ENCODE measurements around the gene EXOC3L1.

The EXOC3L1 gene

DNA sequence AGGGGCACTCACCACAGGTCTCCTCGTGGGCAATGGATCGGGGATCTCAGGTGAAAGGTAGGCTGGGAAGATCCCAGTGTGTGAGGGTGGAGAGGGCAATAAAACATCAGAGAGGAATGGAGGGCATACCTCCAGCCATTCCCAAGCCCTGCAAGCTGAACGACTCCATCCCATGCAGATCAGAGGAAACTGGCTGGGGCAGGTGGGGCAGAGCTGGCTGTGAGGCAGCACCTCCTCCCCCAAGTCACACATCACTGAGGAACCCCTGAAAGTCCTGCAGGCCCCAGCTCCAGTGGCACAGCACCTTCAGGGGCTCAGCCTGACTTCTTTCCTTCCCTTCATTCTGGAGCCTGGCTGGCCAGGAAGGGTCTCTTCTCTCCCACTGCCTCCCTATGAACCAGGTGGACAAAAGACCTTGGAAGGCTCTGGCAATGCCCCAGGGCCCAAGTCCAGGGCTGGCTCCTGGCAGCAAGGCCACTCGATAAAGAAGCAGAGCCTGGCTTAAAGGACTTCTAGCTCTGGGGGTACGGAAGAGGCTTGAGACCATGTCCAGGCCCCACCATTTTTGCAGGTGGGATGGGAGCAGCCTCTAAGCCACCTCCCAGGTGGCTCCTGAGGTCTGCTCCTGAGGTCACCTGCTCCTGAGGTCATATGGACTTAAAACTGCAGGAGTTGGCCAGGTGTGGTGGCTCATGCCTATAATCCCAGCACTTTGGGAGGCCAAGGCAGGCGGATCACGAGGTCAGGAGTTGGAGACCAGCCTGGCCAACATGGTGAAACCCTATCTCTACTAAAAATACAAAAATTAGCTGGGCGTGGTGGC, 23.5 kb upstream of the EXOC3L1 start:
- Histone ChIP-seq H3K27me3 (ENCODE audit: control insufficient read depth, insufficient read depth, low read length) (peaks cover 17% of the 10 kb centered on the region; the same call in 1 of the 2 replicates), H3K36me3 (ENCODE audit: control insufficient read depth, insufficient read depth, low read length) (no peaks in the 10 kb centered on the region), H3K4me1 (ENCODE audit: control insufficient read depth, insufficient read depth, low read length) (no peaks in the 10 kb centered on the region; the same call in 1 of the 2 replicates), H3K4me3 (ENCODE audit: low read depth, low read length) (no peak overlapping the region), H3K9me3 (ENCODE audit: control insufficient read depth, insufficient read depth, low read depth, low read length) (no peaks in the 10 kb centered on the region), H3K27ac (ENCODE audit: low read depth, low read length) (no peak overlapping the region), H3K9ac (ENCODE audit: low read length) (no peak overlapping the region)

DNA sequence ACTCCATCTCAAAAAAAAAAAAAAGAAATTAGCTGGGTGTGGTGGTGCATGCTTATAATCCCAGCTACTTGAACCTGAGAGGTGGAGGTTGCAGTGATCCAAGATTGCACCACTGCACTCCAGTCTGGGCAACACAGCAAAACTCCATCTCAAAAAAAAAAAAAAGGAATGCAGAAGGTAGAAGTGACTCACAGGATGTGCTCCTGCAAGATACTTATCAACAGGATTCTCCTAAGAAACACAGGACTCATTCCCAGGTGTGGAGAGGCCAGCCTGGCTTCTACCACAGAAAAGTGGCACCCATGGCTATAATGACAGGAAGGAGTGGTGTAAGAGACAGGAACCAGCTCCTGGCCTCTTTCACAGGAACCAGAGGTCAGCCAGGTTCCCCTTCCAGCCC, 22.8 kb upstream of the EXOC3L1 start:
- H3K4me1 ChIP-seq (ENCODE audit: control insufficient read depth, insufficient read depth, low read length): no peaks in the 10 kb centered on the region; the same call in 1 of the 2 replicates
- H3K27ac ChIP-seq (ENCODE audit: low read depth, low read length): no peak overlapping the region
- no peak overlapping the region for H3K9ac ChIP-seq (ENCODE audit: low read length)
- no peak overlapping the region for H3K4me3 ChIP-seq (ENCODE audit: low read depth, low read length)
- no peaks in the 10 kb centered on the region for H3K36me3 ChIP-seq (ENCODE audit: control insufficient read depth, insufficient read depth, low read length)
- H3K27me3 ChIP-seq (ENCODE audit: control insufficient read depth, insufficient read depth, low read length): peaks cover 17% of the 10 kb centered on the region; the same call in 1 of the 2 replicates
- H3K9me3 ChIP-seq (ENCODE audit: control insufficient read depth, insufficient read depth, low read depth, low read length): no peaks in the 10 kb centered on the region

DNA sequence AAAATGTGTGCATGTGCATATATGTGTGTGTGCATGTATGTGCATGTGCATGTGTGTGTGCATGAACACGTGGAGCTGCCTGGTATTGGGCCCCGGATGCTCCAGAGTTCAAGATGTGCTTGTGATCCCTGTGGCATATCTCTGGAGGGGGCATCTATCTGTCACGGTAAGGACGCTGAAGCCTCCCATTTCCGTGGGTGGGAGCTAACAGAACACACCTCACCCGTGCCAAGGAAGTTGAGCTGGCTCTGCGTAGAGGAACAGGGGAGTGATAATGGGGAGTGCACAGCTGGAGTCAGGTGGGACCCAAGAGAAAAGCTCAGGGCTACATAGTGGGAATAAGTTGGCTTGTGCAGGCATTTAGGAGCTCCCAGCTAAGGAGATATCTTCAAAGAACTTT, 21.7 kb upstream of the EXOC3L1 start:
- Histone ChIP-seq H3K27me3 (ENCODE audit: control insufficient read depth, insufficient read depth, low read length) (peaks cover 14% of the 10 kb centered on the region; the same call in 1 of the 2 replicates), H3K27ac (ENCODE audit: low read depth, low read length) (no peak overlapping the region), H3K4me1 (ENCODE audit: control insufficient read depth, insufficient read depth, low read length) (peaks cover 10% of the 10 kb centered on the region), H3K4me3 (ENCODE audit: low read depth, low read length) (no peak overlapping the region), H3K9ac (ENCODE audit: low read length) (no peak overlapping the region), H3K9me3 (ENCODE audit: control insufficient read depth, insufficient read depth, low read depth, low read length) (no peaks in the 10 kb centered on the region), H3K36me3 (ENCODE audit: control insufficient read depth, insufficient read depth, low read length) (no peaks in the 10 kb centered on the region)

DNA sequence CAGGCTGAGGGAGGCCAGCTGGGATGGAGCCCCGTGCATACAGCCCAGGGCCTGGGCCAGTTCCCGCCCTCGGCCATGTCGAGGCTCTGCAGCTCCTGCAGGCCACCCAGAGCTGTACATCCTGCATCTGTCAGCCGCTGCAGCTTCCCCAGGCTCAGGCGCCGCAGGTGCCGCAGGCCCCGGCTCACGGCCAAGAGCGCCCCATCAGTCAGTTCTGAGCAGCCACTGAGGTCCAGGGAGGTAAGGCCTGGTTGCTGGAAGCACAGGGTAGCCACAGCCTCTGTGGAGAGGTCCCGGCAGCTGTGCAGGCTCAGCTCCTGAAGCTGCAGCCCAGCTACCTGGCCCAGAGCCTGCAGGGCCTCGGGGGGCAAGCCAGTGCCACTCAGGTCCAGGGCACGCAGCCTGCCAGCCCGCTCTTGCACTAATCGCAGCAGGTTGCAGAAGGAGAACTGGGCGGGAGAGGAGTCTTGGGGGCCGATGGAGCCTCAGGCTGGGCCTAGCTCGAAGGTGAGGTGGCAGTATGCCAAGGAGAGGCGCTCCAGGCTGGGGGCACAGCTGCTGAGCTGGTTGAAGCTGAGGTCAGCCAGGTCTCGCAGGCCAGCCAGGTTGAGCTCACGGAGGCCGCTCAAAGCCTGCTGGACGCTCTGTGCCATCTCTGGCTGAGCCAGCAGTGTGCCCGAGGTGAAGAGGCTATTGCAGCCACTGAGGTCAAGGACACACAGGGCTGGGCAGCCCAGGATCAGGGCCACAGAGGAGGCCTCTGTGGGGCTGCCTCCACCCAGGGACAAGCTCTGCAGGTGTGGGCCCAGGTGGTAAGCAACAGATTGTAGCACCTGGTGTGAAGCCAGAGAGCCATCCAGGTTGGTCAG, 20.4 kb upstream of the EXOC3L1 start:
- Histone ChIP-seq H3K9me3 (ENCODE audit: control insufficient read depth, insufficient read depth, low read depth, low read length) (no peaks in the 10 kb centered on the region), H3K27me3 (ENCODE audit: control insufficient read depth, insufficient read depth, low read length) (peaks cover 6% of the 10 kb centered on the region; the same call in 1 of the 2 replicates), H3K9ac (ENCODE audit: low read length) (no peak overlapping the region), H3K36me3 (ENCODE audit: control insufficient read depth, insufficient read depth, low read length) (no peaks in the 10 kb centered on the region), H3K27ac (ENCODE audit: low read depth, low read length) (no peak overlapping the region), H3K4me3 (ENCODE audit: low read depth, low read length) (no peak overlapping the region), H3K4me1 (ENCODE audit: control insufficient read depth, insufficient read depth, low read length) (peaks cover 13% of the 10 kb centered on the region)

DNA sequence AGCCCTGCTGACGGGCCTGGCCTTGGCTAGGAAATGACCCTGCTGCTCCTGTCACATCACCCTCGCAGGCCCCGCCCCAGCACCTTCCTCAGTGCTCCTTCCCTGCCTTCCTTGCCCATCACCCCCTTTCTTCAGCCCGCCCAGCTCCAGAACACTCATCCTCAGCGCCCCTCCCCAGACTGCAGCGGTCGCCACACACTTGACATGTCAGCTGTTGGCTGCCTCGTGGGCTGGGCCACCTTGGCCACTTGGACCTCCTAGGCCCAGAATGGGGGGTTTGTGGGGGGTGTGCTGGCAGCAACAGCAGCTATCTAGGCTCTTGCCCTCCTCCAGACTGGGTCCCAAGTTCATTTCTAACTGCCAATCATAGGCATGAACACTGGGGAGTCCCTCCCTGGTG, 19.6 kb upstream of the EXOC3L1 start:
- H3K27me3 ChIP-seq (ENCODE audit: control insufficient read depth, insufficient read depth, low read length): peaks cover 6% of the 10 kb centered on the region; the same call in 1 of the 2 replicates
- no peaks in the 10 kb centered on the region for H3K36me3 ChIP-seq (ENCODE audit: control insufficient read depth, insufficient read depth, low read length)
- no peaks in the 10 kb centered on the region for H3K9me3 ChIP-seq (ENCODE audit: control insufficient read depth, insufficient read depth, low read depth, low read length)
- no peak overlapping the region for H3K4me3 ChIP-seq (ENCODE audit: low read depth, low read length)
- no peak overlapping the region for H3K9ac ChIP-seq (ENCODE audit: low read length)
- no peak overlapping the region for H3K27ac ChIP-seq (ENCODE audit: low read depth, low read length)
- peaks cover 13% of the 10 kb centered on the region for H3K4me1 ChIP-seq (ENCODE audit: control insufficient read depth, insufficient read depth, low read length)

DNA sequence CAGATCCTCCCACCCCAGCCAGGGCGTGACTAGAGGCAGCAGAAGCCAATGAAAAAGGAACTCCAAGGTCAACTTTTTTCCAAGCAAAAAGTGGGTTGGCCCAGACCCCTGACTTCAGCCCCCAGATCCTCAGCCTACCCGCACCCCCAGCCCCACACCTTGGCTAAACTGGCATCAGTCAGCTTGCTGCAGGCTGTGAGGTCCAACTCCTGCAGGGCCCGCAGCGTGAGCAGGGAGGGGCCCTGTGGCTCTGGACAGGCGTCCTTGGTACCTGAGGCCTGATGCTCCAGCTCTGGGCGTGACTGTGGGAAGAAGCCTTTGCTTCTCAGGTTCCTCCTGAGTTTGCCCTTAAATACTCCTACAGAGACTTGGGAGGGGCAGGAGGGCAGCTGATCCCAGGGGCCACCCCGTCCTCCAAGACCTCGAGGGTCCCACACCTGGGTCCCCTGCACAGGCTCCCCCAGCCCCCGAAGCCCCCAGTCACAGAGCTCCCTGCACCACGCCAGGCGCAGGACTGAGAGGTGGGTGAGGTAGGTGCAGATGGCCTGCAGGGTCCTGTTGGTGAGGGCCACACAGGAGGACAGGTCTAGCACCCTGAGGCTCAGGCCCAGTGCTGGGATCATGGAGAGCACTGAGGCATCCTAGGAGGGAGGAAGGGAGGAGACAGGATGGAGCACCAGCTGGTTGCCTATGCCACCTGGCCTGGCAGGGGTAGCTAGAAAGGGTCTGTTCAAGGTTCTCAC, 18.4 kb upstream of the EXOC3L1 start:
- Histone ChIP-seq H3K36me3 (ENCODE audit: control insufficient read depth, insufficient read depth, low read length) (peaks cover 9% of the 10 kb centered on the region), H3K4me1 (ENCODE audit: control insufficient read depth, insufficient read depth, low read length) (peaks cover 13% of the 10 kb centered on the region), H3K27ac (ENCODE audit: low read depth, low read length) (no peak overlapping the region), H3K9me3 (ENCODE audit: control insufficient read depth, insufficient read depth, low read depth, low read length) (no peaks in the 10 kb centered on the region), H3K27me3 (ENCODE audit: control insufficient read depth, insufficient read depth, low read length) (peaks cover 3% of the 10 kb centered on the region; the same call in 1 of the 2 replicates), H3K9ac (ENCODE audit: low read length) (no peak overlapping the region), H3K4me3 (ENCODE audit: low read depth, low read length) (no peak overlapping the region)

DNA sequence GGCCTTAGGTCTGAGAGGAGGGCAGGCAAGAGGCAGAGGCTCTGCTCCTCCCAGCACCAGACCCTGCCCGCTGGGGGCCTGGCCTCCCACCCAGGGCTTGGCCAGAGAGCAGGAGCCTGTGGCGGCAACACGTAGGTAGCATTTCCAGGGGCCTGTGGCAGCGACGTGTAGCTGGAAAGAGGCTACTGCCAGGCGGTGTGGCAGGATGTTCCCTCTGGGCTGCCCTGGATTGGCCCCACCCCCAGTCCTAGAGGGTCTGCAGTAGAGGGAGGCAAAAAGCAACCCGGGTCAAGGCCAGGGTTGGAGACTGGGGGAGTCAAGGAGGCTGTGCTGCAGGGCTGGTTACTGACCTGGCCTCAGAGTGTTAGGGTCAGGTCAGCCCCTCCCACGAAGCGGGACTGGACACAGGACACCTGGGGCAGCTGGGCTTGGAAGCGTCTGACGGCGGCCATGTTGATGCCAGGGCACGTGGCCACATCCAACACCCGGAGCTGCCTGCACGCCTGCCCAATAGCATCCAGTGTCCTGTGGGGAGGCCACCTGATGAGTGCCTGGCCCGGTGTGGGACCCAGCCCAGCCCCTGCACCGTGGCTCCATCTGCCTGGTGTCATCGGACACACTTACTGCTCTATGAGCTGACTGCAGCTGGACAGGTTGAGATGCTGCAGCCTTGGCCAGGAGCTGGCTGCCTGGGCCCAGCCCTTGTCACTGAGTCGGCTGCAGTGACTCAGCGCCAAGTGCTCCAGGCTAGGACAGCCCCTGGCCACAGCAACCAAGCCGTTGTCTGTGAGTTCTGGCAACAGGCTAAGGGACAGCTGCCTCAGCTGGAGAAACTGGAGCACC, 17.5 kb upstream of the EXOC3L1 start:
- H3K9me3 ChIP-seq (ENCODE audit: control insufficient read depth, insufficient read depth, low read depth, low read length): no peaks in the 10 kb centered on the region
- no peak overlapping the region for H3K27ac ChIP-seq (ENCODE audit: low read depth, low read length)
- no peak overlapping the region for H3K4me3 ChIP-seq (ENCODE audit: low read depth, low read length)
- peaks cover 16% of the 10 kb centered on the region for H3K36me3 ChIP-seq (ENCODE audit: control insufficient read depth, insufficient read depth, low read length)
- peak overlapping the region; percentile 37 for H3K9ac ChIP-seq (ENCODE audit: low read length)
- no peaks in the 10 kb centered on the region for H3K27me3 ChIP-seq (ENCODE audit: control insufficient read depth, insufficient read depth, low read length)
- H3K4me1 ChIP-seq (ENCODE audit: control insufficient read depth, insufficient read depth, low read length): peaks cover 13% of the 10 kb centered on the region

DNA sequence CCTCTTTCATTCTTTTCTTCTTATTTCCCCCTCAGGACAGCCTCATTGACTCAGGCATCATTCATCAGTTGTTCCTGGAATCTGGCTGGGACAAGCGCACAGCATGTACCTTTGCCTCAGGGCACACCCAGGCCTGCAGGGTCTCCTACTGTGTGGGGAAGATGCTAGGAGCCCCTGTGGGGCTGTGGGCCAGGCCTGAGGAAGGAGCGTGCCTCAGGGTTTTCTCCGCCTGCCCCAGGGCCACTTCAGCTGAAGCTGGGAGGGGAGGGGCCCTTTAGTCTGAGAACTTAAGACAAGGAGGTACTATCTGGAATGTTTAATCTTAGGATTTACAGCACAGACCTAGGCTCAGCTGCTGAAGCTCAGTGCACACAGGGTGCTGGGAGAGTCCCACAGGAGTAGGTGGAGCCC, 16.9 kb upstream of the EXOC3L1 start:
- Histone ChIP-seq H3K27me3 (ENCODE audit: control insufficient read depth, insufficient read depth, low read length) (no peaks in the 10 kb centered on the region), H3K4me1 (ENCODE audit: control insufficient read depth, insufficient read depth, low read length) (peaks cover 13% of the 10 kb centered on the region), H3K4me3 (ENCODE audit: low read depth, low read length) (no peak overlapping the region), H3K9ac (ENCODE audit: low read length) (peak overlapping the region; percentile 37), H3K27ac (ENCODE audit: low read depth, low read length) (no peak overlapping the region), H3K9me3 (ENCODE audit: control insufficient read depth, insufficient read depth, low read depth, low read length) (no peaks in the 10 kb centered on the region), H3K36me3 (ENCODE audit: control insufficient read depth, insufficient read depth, low read length) (peaks cover 22% of the 10 kb centered on the region)

DNA sequence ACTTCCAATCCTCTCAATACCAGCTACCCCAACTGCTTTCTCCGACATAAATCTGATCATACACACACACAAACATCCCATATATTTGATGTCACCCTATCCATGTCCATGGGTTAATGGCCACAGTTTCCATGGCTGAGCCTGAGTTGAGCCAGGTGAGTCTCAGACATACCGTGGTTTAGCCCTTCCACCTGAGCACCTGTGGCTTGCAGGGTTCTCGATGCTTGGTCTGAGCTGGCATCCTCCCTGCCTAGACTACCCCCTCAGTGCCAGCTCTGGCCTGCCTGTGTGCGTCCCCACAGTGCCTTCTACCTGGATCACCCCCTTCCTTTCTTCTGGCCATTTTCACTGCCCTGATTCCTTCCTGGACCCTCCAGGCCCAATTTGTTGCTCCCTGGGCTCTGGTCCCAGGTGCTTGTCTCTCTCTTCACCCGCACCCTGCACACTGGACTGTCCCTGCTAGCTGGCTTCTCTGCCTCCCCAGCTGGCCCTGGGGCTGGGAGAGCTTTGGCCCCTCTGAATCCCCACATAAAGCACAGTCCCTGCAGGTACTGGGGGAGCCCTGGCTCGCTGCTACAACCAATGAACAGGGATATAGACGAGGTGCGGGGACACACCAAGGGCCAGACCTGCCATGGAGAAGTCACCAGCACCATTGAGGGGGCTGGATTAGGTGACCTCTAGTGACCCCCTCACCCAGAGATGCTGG, 16.3 kb upstream of the EXOC3L1 start:
- H3K9ac ChIP-seq (ENCODE audit: low read length): no peak overlapping the region
- H3K4me3 ChIP-seq (ENCODE audit: low read depth, low read length): no peak overlapping the region

More for the DNA sequence above, 16.3 kb upstream of the EXOC3L1 start:
- no peaks in the 10 kb centered on the region for H3K9me3 ChIP-seq (ENCODE audit: control insufficient read depth, insufficient read depth, low read depth, low read length)
- H3K4me1 ChIP-seq (ENCODE audit: control insufficient read depth, insufficient read depth, low read length): peaks cover 13% of the 10 kb centered on the region
- no peaks in the 10 kb centered on the region for H3K27me3 ChIP-seq (ENCODE audit: control insufficient read depth, insufficient read depth, low read length)
- H3K27ac ChIP-seq (ENCODE audit: low read depth, low read length): no peak overlapping the region
- H3K36me3 ChIP-seq (ENCODE audit: control insufficient read depth, insufficient read depth, low read length): peaks cover 28% of the 10 kb centered on the region
